Naive B cell (primary cell): ENCODE data around the gene MAPK14. TPM values are rescaled to one million over a fixed set of nuclear protein-coding genes. Genes with fewer than 3 reads are reported as not detected.
A peak's percentile ranks its signal among the peaks of the same experiment; 100 is the strongest.

ENCODE experiments used
- ATAC-seq, 2 donors: fragments of 150-1000 bp; cut with Tn5 transposase; 2 replicates each; pipeline ENCODE4 v1.10.0; 2021; ENCODE audit warnings: low read depth in 2 of 2, mild to moderate bottlenecking in 2 of 2, moderate library complexity in 2 of 2
- DNase-seq: peaks from one replicate; pipeline ENCODE4 v3.0.0; 2022
- H3K27ac Mint-ChIP-seq, 6 donors: one replicate each; pipeline ENCODE4 v1.8.0; 2020 to 2022; ENCODE audit warnings: mild to moderate bottlenecking in 6 of 6, mixed read lengths in 6 of 6, moderate library complexity in 5 of 6, inconsistent platforms in 2 of 6
- H3K27me3 Mint-ChIP-seq, 3 donors: one replicate each; pipeline ENCODE4 v1.8.0; 2021 to 2022; ENCODE audit warnings: mixed read lengths in 3 of 3, mild to moderate bottlenecking in 1 of 3
- H3K36me3 Mint-ChIP-seq, 2 donors: one replicate each; pipeline ENCODE4 v1.8.0; 2020 to 2022; ENCODE audit warnings: mixed read lengths in 2 of 2, inconsistent platforms in 1 of 2, mild to moderate bottlenecking in 1 of 2
- H3K4me1 Mint-ChIP-seq, 3 donors: one replicate each; pipeline ENCODE4 v1.8.0; 2020 to 2022; ENCODE audit warnings: mixed read lengths in 3 of 3, inconsistent platforms in 1 of 3, mild to moderate bottlenecking in 1 of 3, moderate library complexity in 1 of 3
- H3K4me3 Mint-ChIP-seq, 8 donors: one replicate each; pipeline ENCODE4 v1.8.0; 2020 to 2022; ENCODE audit warnings: mild to moderate bottlenecking in 8 of 8, mixed read lengths in 8 of 8, moderate library complexity in 8 of 8, inconsistent platforms in 2 of 8
- H3K9me3 Mint-ChIP-seq, 7 donors: one replicate each; pipeline ENCODE4 v1.8.0; 2020 to 2022; ENCODE audit warnings: mixed read lengths in 7 of 7, mild to moderate bottlenecking in 5 of 7, inconsistent platforms in 2 of 7, moderate library complexity in 1 of 7
- polyA plus RNA-seq, 6 donors: library from polyadenylated mRNA; unstranded; fragments of 300-500 nt; fragmentation: Illumina TruSeq; gene quantifications; one replicate each; pipeline ENCODE4 v1.2.3, GENCODE V29; 2021; ENCODE audit warnings: low read depth in 6 of 6

The MAPK14 gene
- polyA plus RNA-seq, 6 donors from 2014 or later, result 21.5 to 56.5 (median 46.4) TPM

GRCh38 chr6:36102853-36103252, 75.2 kb downstream of the MAPK14 start:
- H3K27me3 Mint-ChIP-seq, result no peaks in the 10 kb centered on the region
- peaks cover 5 to 8% of the 10 kb centered on the region in 2 donors for H3K36me3 Mint-ChIP-seq
- DNase-seq, result no peak
- H3K27ac Mint-ChIP-seq, result peak overlapping the region in 3 of 6 donors; percentile 63 to 90 (median 78)
- no peaks in the 10 kb centered on the region for H3K9me3 Mint-ChIP-seq
- ATAC-seq, result no peak
- H3K4me3 Mint-ChIP-seq, result no peak overlapping the region
- peaks cover 28 to 35% (median 32%) of the 10 kb centered on the region in 3 donors for H3K4me1 Mint-ChIP-seq

DNA sequence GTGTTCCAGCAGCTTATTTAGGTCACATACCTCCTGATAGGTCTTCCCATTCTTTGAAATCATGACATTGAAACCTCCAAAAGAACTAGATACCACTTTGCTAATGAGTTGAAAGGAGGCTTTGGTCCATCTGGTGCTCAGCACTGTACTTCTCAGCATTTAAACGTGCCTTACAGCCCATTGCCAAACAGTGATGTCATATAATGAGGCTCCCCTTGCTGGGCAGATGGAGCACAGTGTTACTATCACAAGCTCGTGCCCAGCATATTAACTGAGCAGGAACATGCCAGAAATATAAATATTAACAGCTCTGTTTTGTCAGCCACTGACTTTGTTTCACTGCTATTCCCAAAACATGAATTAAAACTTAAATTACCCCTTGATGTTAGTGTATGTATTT, 77.2 kb downstream of the MAPK14 start:
- Mint-ChIP-seq H3K9me3 (no peaks in the 10 kb centered on the region), H3K27ac (peak overlapping the region in 3 of 6 donors; percentile 20 to 84 (median 42)), H3K27me3 (no peaks in the 10 kb centered on the region), H3K36me3 (peaks cover 5 to 8% of the 10 kb centered on the region in 2 donors), H3K4me3 (no peak overlapping the region), H3K4me1 (peaks cover 33 to 39% (median 34%) of the 10 kb centered on the region in 3 donors)
- DNase-seq (no peak), ATAC-seq (no peak)

DNA sequence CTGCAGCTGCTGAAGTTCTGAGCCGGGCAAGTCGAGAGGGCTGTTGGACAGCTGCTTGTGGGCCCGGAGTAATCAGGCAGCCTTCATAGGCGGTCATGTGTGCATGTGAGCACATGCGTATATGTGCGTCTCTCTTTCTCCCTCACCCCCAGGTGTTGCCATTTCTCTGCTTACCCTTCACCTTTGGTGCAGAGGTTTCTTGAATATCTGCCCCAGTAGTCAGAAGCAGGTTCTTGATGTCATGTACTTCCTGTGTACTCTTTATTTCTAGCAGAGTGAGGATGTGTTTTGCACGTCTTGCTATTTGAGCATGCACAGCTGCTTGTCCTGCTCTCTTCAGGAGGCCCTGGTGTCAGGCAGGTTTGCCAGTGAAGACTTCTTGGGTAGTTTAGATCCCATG, 81.5 kb downstream of the MAPK14 start:
- H3K36me3 Mint-ChIP-seq, result peaks cover 0 to under 1% of the 10 kb centered on the region in 2 donors
- no peaks in the 10 kb centered on the region for H3K27me3 Mint-ChIP-seq
- DNase-seq (peak; percentile 84), ATAC-seq (peak; percentile 91 to 92)
- H3K4me3 Mint-ChIP-seq, result peak overlapping the region; percentile 4 to 85 (median 67)
- peak overlapping the region; percentile 84 to 98 (median 98) for H3K27ac Mint-ChIP-seq
- H3K9me3 Mint-ChIP-seq, result no peaks in the 10 kb centered on the region
- H3K4me1 Mint-ChIP-seq, result peaks cover 43 to 72% (median 62%) of the 10 kb centered on the region in 3 donors

DNA sequence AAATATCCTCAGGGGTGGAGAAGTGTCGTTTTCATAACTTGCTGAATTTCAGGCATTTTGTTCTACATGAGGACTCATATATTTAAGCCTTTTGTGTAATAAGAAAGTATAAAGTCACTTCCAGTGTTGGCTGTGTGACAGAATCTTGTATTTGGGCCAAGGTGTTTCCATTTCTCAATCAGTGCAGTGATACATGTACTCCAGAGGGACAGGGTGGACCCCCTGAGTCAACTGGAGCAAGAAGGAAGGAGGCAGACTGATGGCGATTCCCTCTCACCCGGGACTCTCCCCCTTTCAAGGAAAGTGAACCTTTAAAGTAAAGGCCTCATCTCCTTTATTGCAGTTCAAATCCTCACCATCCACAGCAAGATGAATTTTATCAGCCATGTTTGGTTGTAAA, 82.4 kb downstream of the MAPK14 start:
- Mint-ChIP-seq H3K27me3 (no peaks in the 10 kb centered on the region), H3K9me3 (no peaks in the 10 kb centered on the region), H3K4me3 (peak overlapping the region in 3 of 8 donors; percentile 8 to 82 (median 45)), H3K27ac (peak overlapping the region in 5 of 6 donors; percentile 63 to 98 (median 97)), H3K4me1 (peaks cover 49 to 82% (median 70%) of the 10 kb centered on the region in 3 donors), H3K36me3 (no peaks in the 10 kb centered on the region)
- no peak for ATAC-seq
- DNase-seq, result no peak

DNA sequence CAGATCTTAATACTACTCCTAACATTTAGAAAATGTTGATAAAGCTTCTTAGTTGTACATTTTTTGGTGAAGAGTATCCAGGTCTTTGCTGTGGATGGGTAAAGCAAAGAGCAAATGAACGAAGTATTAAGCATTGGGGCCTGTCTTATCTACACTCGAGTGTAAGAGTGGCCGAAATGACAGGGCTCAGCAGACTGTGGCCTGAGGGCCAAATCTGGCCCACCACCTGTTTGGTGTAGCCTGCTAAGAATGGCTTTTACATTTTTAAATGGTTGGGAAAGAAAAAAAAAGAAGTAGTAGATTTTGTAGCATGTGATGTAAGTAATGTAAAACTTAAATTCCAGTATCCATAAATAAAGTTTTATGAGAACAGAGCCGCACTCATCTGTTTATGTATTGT, 83.3 kb downstream of the MAPK14 start:
- H3K36me3 Mint-ChIP-seq, result no peaks in the 10 kb centered on the region
- H3K4me3 Mint-ChIP-seq, result peak overlapping the region in 3 of 8 donors; percentile 15 to 43 (median 26)
- peaks cover 51 to 90% (median 70%) of the 10 kb centered on the region in 3 donors for H3K4me1 Mint-ChIP-seq
- DNase-seq (no peak), ATAC-seq (no peak)
- no peaks in the 10 kb centered on the region for H3K9me3 Mint-ChIP-seq
- peak overlapping the region in 5 of 6 donors; percentile 78 to 98 (median 93) for H3K27ac Mint-ChIP-seq
- no peaks in the 10 kb centered on the region for H3K27me3 Mint-ChIP-seq

- peak overlapping the region in 4 of 6 donors; percentile 76 to 98 (median 86) for H3K27ac Mint-ChIP-seq
- H3K4me3 Mint-ChIP-seq, result peak overlapping the region in 3 of 8 donors; percentile 22 to 78 (median 34)
- H3K9me3 Mint-ChIP-seq, result no peaks in the 10 kb centered on the region
- H3K36me3 Mint-ChIP-seq, result peaks cover 0 to 1% of the 10 kb centered on the region in 2 donors
- DNase-seq, result no peak
- peaks cover 56 to 96% (median 73%) of the 10 kb centered on the region in 3 donors for H3K4me1 Mint-ChIP-seq
- no peaks in the 10 kb centered on the region for H3K27me3 Mint-ChIP-seq
- no peak for ATAC-seq
Measured at GRCh38 chr6:36111526-36111925, 83.9 kb downstream of the MAPK14 start.

- H3K4me3 Mint-ChIP-seq, result peak overlapping the region in 7 of 8 donors; percentile 10 to 78 (median 60)
- H3K36me3 Mint-ChIP-seq, result peaks cover 0 to 5% of the 10 kb centered on the region in 2 donors
Measured at GRCh38 chr6:36113049-36113448, 85.4 kb downstream of the MAPK14 start.

GRCh38 chr6:36113703-36114102, 86.1 kb downstream of the MAPK14 start:
- DNase-seq (no peak), ATAC-seq (no peak)
- Mint-ChIP-seq H3K27ac (peak overlapping the region in 5 of 6 donors; percentile 20 to 88 (median 76)), H3K9me3 (no peaks in the 10 kb centered on the region), H3K4me3 (peak overlapping the region in 7 of 8 donors; percentile 10 to 72 (median 60)), H3K36me3 (peaks cover 0 to 5% of the 10 kb centered on the region in 2 donors), H3K4me1 (peaks cover 64 to 100% (median 83%) of the 10 kb centered on the region in 3 donors), H3K27me3 (no peaks in the 10 kb centered on the region)

More at GRCh38 chr6:36113049-36113448, 85.4 kb downstream of the MAPK14 start:
- Mint-ChIP-seq H3K9me3 (no peaks in the 10 kb centered on the region), H3K27me3 (no peaks in the 10 kb centered on the region), H3K27ac (peak overlapping the region in 3 of 6 donors; percentile 34 to 70 (median 45)), H3K4me1 (peaks cover 64 to 100% (median 83%) of the 10 kb centered on the region in 3 donors)
- ATAC-seq, result no peak
- DNase-seq, result no peak

DNA sequence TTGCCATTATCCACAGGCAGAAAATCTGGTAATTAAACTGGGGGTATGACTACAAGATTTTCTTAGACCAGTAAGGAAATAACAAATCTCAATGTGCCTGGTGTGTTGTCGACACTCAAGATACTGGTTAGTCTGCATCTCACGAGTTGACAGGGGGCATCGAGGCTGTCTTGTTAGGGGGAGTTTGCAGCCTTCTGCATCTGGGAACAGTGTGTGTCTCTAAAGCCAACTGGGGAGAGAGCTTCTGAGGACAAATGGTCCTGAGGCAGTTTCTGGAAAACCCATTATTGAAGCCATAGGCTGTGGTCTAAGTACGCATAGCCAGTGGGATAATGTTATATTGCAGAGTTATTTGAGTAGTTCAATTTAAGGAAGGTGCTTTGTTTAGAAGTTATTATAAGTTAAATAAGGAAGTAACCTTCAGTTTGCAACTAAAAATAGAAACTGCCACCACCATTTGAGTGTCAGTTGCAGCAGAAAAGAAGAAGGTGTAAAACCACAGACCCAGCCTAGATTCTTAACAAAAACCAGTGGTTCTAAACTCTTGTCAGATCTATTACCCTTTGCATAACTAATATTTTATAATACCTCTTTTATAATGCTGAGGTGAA, 87.3 kb downstream of the MAPK14 start:
- Mint-ChIP-seq H3K4me3 (peak overlapping the region; percentile 68 to 99 (median 84)), H3K27me3 (no peaks in the 10 kb centered on the region), H3K4me1 (peaks cover 64 to 100% (median 83%) of the 10 kb centered on the region in 3 donors), H3K9me3 (no peaks in the 10 kb centered on the region), H3K36me3 (peaks cover 0 to 5% of the 10 kb centered on the region in 2 donors), H3K27ac (peak overlapping the region; percentile 49 to 97 (median 92))
- DNase-seq, result peak; percentile 75
- peak; percentile 78 to 79 for ATAC-seq

- Mint-ChIP-seq H3K4me1 (peaks cover 65 to 100% (median 83%) of the 10 kb centered on the region in 3 donors), H3K36me3 (peaks cover 0 to 5% of the 10 kb centered on the region in 2 donors), H3K27ac (peak overlapping the region; percentile 73 to 97 (median 92)), H3K27me3 (no peaks in the 10 kb centered on the region), H3K9me3 (no peaks in the 10 kb centered on the region), H3K4me3 (peak overlapping the region; percentile 68 to 99 (median 84))
- ATAC-seq (no peak), DNase-seq (no peak)
Measured at GRCh38 chr6:36115412-36115811, 87.8 kb downstream of the MAPK14 start.

GRCh38 chr6:36116066-36116864, 88.7 kb downstream of the MAPK14 start:
- Mint-ChIP-seq H3K27ac (peak overlapping the region in 5 of 6 donors; percentile 39 to 97 (median 86)), H3K27me3 (no peaks in the 10 kb centered on the region), H3K36me3 (peaks cover 0 to 5% of the 10 kb centered on the region in 2 donors), H3K9me3 (no peaks in the 10 kb centered on the region), H3K4me3 (peak overlapping the region in 7 of 8 donors; percentile 21 to 99 (median 82)), H3K4me1 (peaks cover 70 to 100% (median 85%) of the 10 kb centered on the region in 3 donors)
- no peak for DNase-seq
- no peak for ATAC-seq

- DNase-seq (no peak), ATAC-seq (no peak)
- Mint-ChIP-seq H3K27ac (peak overlapping the region; percentile 52 to 100 (median 84)), H3K27me3 (no peaks in the 10 kb centered on the region), H3K4me3 (peak overlapping the region in 7 of 8 donors; percentile 43 to 99 (median 81)), H3K9me3 (no peaks in the 10 kb centered on the region), H3K36me3 (peaks cover 0 to 5% of the 10 kb centered on the region in 2 donors), H3K4me1 (peaks cover 76 to 100% (median 85%) of the 10 kb centered on the region in 3 donors)
Measured at GRCh38 chr6:36116943-36117342, 89.3 kb downstream of the MAPK14 start.
